ENCODE results near the gene PDZD8.
A peak's percentile ranks its signal among the peaks of the same experiment; 100 is the strongest.

The PDZD8 gene
- long read RNA-seq, donor 1, full-length matches to known transcripts, result 4 of 4 reads
- long read RNA-seq, donor 1, partial matches to known transcripts, result 0 of 4 reads
- long read RNA-seq, donor 1, other reads (novel, unspliced or antisense), result 0 of 4 reads
- long read RNA-seq, donor 2, full-length matches to known transcripts, result 5 of 5 reads
- long read RNA-seq, donor 2, partial matches to known transcripts, result 0 of 5 reads
- long read RNA-seq, donor 2, other reads (novel, unspliced or antisense), result 0 of 5 reads
- long read RNA-seq, donor 3, full-length matches to known transcripts, result 6 of 11 reads
- long read RNA-seq, donor 3, partial matches to known transcripts, result 5 of 11 reads
- long read RNA-seq, donor 3, other reads (novel, unspliced or antisense), result 0 of 11 reads
- long read RNA-seq, donor 4, full-length matches to known transcripts, result 8 of 32 reads
- long read RNA-seq, donor 4, partial matches to known transcripts, result 24 of 32 reads
- long read RNA-seq, donor 4, other reads (novel, unspliced or antisense), result 0 of 32 reads
- long read RNA-seq, donor 5, full-length matches to known transcripts, result 6 of 6 reads
- long read RNA-seq, donor 5, partial matches to known transcripts, result 0 of 6 reads
- long read RNA-seq, donor 5, other reads (novel, unspliced or antisense), result 0 of 6 reads
- long read RNA-seq, donor 6, full-length matches to known transcripts, result 5 of 12 reads
- long read RNA-seq, donor 6, partial matches to known transcripts, result 7 of 12 reads
- long read RNA-seq, donor 6, other reads (novel, unspliced or antisense), result 0 of 12 reads
- long read RNA-seq, donor 7, full-length matches to known transcripts, result 18 of 30 reads
- long read RNA-seq, donor 7, partial matches to known transcripts, result 12 of 30 reads
- long read RNA-seq, donor 7, other reads (novel, unspliced or antisense), result 0 of 30 reads
- long read RNA-seq, donor 8, full-length matches to known transcripts, result 6 of 13 reads
- long read RNA-seq, donor 8, partial matches to known transcripts, result 7 of 13 reads
- long read RNA-seq, donor 8, other reads (novel, unspliced or antisense), result 0 of 13 reads

GRCh38 chr10:117375360-117376178 is at the start of gene PDZD8:
PDZD8 (minus strand) TSS chr10:117375440; CDS start chr10:117375227, 213 bp downstream.
- peak; percentile 99 for DNase-seq

GRCh38 chr10:117424171-117424570 is 48.9 kb upstream of the PDZD8 start:
- DNase-seq, result no peak

GRCh38 chr10:117421985-117422384 is 46.7 kb upstream of the PDZD8 start:
- no peak for DNase-seq

GRCh38 chr10:117420768-117421167 is 45.5 kb upstream of the PDZD8 start:
- no peak for DNase-seq

GRCh38 chr10:117419921-117420320 is 44.7 kb upstream of the PDZD8 start:
- no peak for DNase-seq

GRCh38 chr10:117419159-117419558 is 43.9 kb upstream of the PDZD8 start:
- no peak for DNase-seq

GRCh38 chr10:117418121-117418520 is 42.9 kb upstream of the PDZD8 start:
- DNase-seq, result no peak

- DNase-seq, result no peak
Measured at GRCh38 chr10:117417196-117417595, 42.0 kb upstream of the PDZD8 start.

GRCh38 chr10:117413928-117414618 is 38.8 kb upstream of the PDZD8 start:
- no peak for DNase-seq

- no peak for DNase-seq
Measured at GRCh38 chr10:117412469-117413010, 37.3 kb upstream of the PDZD8 start.

- DNase-seq, result no peak
Measured at GRCh38 chr10:117411479-117412399, 36.5 kb upstream of the PDZD8 start.

GRCh38 chr10:117410557-117410956 is 35.3 kb upstream of the PDZD8 start:
- no peak for DNase-seq

- no peak for DNase-seq
Measured at GRCh38 chr10:117409549-117410305, 34.5 kb upstream of the PDZD8 start.

GRCh38 chr10:117408436-117409384 is 33.5 kb upstream of the PDZD8 start:
- DNase-seq, result no peak

GRCh38 chr10:117405730-117406129 is 30.5 kb upstream of the PDZD8 start:
- no peak for DNase-seq

GRCh38 chr10:117400329-117400728 is 25.1 kb upstream of the PDZD8 start:
- no peak for DNase-seq

- no peak for DNase-seq
Measured at GRCh38 chr10:117399341-117400196, 24.3 kb upstream of the PDZD8 start.

Measured in right kidney (tissue), 9 donors.